Stimulated activated CD8-positive, alpha-beta memory T cell treated with anti-CD3 and anti-CD28 coated beads, Interleukin-15, amount 100 ng/mL, for 48 hours (primary cell): ENCODE measurements around the gene GNAT1.

Source experiments
- DNase-seq, 2 donors: peaks; one replicate each; pipeline ENCODE4 v3.0.0-alpha.2; 2020; ENCODE audit warnings: low read depth in 2 of 2

Gene GNAT1

GRCh38 chr3:50181985-50182384, 9.4 kb upstream of the GNAT1 start:
- DNase-seq = no peak

GRCh38 chr3:50182533-50183099, 8.8 kb upstream of the GNAT1 start:
- no peak for DNase-seq

GRCh38 chr3:50183755-50184154, 7.7 kb upstream of the GNAT1 start:
- no peak for DNase-seq

DNA sequence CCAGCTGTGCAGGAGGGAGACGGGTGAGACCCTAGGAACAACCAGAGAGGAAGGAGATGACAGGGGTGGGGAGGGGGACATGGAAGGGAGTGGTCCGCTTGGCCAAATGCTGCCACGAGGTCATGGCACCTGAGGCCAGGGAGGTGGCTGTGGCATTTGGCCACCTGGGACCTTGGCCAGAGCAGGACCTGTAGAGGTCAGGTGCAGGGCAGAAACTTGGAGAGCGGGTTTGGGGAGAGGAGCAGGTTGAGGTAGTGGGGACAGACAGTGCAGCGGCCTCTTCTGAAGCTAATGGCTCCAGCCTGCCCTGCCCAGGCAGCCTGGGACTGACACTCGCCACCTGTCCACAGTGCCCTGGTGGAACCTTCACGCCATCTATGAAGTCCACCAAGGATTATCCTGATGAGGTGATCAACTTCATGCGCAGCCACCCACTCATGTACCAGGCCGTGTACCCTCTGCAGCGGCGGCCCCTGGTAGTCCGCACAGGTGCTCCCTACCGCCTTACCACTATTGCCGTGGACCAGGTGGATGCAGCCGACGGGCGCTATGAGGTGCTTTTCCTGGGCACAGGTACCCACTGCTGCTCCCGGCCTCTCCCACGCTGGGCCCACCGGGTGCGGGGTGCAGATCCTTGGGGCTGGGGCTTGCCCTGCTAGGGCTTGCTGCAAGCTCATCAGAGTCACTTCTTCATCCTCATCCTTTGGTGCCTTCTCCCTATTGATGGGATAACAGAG, 7.0 kb upstream of the GNAT1 start:
- DNase-seq = no peak

DNA sequence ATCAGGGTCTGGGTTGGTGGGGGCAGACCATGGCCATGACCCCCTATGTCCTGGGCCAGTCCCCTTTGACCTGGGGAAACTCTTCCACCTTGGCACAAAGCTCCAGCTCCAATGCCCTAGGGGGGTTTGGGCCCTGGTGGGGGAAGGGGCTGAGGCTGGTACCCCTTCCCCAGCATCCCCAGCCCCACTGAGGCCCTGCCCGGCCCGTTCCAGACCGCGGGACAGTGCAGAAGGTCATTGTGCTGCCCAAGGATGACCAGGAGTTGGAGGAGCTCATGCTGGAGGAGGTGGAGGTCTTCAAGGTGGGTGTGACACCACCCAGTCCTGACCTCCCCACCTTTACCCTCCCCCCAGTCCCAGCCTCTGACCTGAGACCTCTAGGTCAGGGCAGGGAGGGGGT, 6.2 kb upstream of the GNAT1 start:
- DNase-seq = no peak

DNA sequence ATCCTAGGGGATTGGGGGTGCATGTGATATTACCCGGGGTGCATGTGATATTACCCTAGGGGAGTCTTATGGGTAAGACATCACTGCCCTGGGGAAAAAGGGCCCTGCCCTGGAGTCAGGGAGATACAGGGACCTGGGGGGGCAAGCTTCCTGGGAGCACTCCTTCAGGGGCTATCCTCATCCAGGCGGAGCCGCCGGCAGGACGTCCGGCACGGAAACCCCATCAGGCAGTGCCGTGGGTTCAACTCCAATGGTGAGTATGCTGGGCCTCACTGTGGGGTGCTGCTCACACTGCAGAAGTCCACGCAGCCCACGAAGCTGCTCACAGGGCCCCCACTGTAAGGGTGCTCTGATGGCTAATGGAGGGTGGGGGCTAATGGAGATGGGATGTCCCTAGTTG, 5.3 kb upstream of the GNAT1 start:
- DNase-seq = no peak

DNA sequence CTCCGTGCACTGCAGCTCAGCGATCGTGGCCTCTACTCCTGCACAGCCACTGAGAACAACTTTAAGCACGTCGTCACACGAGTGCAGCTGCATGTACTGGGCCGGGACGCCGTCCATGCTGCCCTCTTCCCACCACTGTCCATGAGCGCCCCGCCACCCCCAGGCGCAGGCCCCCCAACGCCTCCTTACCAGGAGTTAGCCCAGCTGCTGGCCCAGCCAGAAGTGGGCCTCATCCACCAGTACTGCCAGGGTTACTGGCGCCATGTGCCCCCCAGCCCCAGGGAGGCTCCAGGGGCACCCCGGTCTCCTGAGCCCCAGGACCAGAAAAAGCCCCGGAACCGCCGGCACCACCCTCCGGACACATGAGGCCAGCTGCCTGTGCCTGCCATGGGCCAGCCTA, 3.7 kb upstream of the GNAT1 start:
- DNase-seq = no peak

DNA sequence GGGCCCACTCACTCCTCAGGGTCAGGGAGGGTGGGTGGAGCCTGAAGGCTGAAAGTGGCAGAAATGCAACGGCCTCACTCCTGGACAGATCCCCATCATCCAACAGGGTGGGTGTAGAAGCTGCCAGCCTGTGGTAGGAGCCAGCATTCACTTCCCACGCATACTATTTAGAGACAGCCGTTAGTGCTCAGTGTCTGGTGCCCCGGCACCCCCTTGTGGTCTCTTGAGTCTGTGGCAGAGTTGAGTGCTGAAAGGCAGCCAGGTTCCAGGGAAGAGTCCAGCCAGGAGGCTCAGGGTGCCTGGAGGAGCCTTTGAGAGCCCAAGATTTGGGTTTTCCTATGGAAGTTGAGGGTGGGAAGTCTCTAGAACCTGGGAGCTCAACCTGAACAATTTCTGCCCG, 2.1 kb upstream of the GNAT1 start:
- peak; percentile 22 to 32 for DNase-seq

GRCh38 chr3:50189989-50190388, 1.4 kb upstream of the GNAT1 start:
- DNase-seq = no peak

DNA sequence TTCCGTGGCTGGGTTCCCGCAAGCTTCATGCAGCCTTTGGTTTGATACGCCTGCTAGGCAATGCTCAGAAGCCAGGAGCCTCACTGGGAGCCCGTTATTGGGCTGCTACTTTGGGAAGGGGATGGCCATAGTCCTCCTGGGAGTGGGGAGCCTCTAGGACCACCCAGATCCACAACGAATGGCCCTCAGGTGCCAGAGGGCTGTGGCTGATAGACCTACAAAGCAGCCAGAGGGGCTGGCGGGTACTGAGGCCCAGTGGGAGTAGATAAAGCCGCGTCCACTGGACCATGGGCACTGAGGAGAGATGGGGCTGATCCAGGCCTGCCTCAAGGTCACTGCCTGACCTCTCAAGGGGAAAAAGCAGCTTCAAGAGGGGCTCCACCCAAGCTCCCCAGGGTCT, 714 bp downstream of the GNAT1 start:
- no peak for DNase-seq

DNA sequence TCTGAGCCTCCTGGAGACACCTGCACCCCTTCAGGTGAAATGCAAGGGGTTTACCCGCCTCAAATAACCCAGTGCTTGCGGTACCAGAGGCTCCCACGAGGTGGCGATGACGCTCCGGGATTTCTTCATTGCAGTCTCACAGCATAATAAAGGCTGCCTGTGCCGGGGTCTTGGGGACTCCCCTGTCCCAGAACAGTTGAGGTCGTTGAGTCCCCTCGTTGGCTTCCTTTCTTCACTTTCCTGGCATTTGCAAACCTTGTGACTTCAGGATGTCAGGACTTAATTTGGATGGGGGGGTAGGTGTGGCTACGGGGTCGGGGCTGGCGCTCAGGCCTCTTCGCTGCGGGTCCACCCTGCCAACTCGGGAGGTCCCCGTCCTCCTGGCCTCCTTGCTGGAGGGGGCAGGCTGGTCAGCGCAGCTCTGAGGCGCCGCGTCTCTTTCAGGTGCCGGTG, 1.3 kb downstream of the GNAT1 start:
- DNase-seq = peak; percentile 60 to 62

DNA sequence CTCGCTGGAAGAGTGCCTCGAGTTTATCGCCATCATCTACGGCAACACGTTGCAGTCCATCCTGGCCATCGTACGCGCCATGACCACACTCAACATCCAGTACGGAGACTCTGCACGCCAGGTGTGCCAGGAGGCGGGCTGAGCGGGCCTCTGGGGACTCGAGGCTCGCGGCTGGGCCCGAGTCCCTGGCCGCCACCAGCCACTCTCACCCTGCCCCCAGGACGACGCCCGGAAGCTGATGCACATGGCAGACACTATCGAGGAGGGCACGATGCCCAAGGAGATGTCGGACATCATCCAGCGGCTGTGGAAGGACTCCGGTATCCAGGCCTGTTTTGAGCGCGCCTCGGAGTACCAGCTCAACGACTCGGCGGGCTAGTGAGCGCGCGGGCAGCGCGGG, 1.9 kb downstream of the GNAT1 start:
- no peak for DNase-seq

GRCh38 chr3:50193746-50194127, 2.3 kb downstream of the GNAT1 start:
- no peak for DNase-seq

DNA sequence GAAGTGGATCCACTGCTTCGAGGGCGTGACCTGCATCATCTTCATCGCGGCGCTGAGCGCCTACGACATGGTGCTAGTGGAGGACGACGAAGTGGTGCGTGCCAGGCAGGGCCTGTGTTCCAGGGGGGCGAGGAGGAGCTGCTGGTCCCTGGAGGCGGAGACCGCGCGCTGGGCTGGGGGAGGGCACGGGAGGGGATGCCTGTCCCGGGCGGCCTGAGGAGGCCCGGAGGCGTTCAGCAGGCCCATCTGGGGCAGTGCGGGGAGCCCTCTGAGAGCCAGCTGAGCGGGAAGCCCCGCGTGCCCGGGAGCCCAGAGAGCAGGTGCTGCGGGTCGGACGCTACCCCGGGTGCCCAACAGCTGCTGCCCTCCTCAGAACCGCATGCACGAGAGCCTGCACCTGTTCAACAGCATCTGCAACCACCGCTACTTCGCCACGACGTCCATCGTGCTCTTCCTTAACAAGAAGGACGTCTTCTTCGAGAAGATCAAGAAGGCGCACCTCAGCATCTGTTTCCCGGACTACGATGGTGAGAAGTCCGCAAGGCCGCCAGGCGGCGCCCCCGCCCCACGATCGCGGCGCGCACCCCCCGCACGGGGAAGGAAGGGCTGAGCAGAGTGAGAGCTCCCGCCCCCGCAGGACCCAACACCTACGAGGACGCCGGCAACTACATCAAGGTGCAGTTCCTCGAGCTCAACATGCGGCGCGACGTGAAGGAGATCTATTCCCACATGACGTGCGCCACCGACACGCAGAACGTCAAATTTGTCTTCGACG, 2.9 kb downstream of the GNAT1 start:
- DNase-seq = peak; percentile 63 to 70

GRCh38 chr3:50194903-50195500, 3.6 kb downstream of the GNAT1 start:
- DNase-seq = peak in 1 of 2 donors; percentile 14

GRCh38 chr3:50195501-50196252, 4.3 kb downstream of the GNAT1 start:
- no peak for DNase-seq

- no peak for DNase-seq
Measured at GRCh38 chr3:50196253-50196801, 4.9 kb downstream of the GNAT1 start.

GRCh38 chr3:50201573-50202315, 10.3 kb downstream of the GNAT1 start:
- DNase-seq = no peak

DNA sequence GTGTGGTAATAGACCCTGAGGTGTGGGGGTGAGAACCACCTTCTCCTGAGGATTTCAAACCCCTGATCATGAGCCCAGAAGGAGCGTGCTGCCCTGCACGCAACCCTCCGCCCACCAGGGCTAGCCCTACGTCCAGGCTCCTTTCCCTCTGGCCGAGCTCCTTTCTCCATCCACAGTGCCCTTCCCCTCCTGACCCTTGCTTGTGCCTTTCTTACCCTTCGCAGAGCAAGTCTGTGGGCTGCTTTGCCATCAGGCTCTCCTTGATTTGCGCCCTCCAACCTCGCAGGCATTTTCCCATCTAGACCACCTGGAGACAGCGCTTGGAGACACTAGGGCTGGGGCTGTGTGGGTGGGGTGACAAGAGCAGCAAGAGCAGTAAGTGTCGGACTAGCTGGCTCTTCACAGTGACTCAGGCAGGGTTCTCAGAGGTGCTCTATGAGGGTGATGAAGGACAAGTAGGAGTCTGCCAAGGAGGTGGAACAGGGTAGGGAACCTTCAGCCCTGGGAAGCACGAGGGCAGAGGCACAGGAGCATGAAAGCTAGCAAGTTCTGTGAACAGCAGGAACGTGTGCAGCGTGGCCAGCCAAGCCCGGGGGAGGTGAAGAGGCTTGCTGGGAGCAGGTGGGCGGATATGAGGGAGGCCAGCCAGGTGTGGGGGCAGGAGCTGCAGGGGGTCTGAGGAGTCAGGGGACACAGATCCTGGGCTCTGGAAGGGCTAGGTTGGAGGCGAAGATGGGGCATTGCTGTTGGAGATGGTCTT, 11.1 kb downstream of the GNAT1 start:
- DNase-seq = no peak
